ENCODE data around the gene XIRP1.
"Not testable (repeated sequence)": the region's sequence is repeated elsewhere in the genome, so short reads cannot be mapped to it uniquely, and the experiment has no call there.

Gene XIRP1

DNA sequence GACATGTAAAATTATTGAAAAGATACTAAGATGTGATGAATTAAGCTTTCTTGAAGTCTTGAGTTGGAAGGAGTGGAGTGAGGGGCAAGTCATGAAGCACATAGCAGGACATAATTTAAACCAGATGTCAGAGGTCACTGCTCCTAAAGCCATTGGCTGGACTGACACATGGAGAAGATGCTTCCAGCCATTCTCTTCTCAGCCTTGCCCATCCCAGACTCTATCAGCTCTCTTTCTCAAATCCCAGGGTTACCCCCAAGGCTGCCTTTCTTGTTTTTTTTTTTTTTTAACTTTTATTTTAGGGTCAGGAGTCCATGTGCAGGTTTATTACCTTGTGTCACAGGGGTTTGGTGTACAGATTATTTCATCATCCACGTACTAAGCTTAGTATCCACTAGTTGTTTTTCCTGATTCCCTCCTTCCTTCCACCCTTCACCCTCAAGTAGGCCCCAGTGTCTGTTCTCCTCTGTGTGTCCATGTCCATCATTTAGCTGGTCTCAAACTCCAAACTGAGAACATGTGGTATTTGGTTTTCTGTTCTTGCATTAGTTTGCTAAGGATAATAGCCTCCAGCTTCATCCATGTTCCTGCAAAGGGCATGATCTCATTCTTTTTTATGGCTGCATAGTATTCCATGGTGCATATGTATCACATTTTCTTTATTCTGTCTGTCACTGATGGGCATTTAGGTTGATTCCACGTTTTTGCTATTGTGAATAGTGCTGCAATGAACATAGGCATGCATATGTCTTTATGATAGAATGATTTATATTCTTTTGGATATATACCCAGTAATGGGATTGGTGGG, 18.9 kb downstream of the XIRP1 start:
- DNase-seq (ENCODE audit: insufficient read length, low spot score) (no peak), FAIRE-seq (no peak)
- TF ChIP-seq SPI1 (IDR thresholded peaks at IDR 0.05; ENCODE audit: low read depth, low read length) = no peak
- no peak for TF ChIP-seq PAX5 (IDR thresholded peaks at IDR 0.05; ENCODE audit: insufficient read depth, low read length, severe bottlenecking)
- TF ChIP-seq TAF1 (IDR thresholded peaks at IDR 0.05; ENCODE audit: low read depth, low read length) = no peak
- TF ChIP-seq POU2F2 (IDR thresholded peaks at IDR 0.05; ENCODE audit: low read depth, low read length) = no peak
- no peak for TF ChIP-seq POLR2AphosphoS5 (IDR thresholded peaks at IDR 0.05; ENCODE audit: low read depth, low read length)
- TF ChIP-seq POLR2A (IDR thresholded peaks at IDR 0.05; ENCODE audit: low read depth, low read length) = no peak

DNA sequence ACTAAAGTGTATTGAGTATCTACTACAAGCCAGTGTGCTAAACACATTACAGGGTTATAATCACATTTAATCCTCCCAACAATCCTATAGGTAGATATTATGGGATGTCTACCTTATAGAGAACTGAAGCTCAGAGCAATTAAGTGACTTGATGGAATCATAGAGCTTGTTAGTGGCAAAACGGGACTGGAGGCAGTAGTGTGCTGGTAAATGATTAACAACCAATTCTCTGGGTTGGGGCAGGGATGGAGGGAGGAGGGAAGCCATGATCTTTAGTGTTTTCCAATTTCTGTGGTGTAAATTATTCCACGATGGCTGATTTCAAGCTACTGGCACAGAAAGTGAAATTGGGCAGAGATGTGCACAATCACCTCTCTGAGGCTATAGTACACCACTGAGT, 20.5 kb downstream of the XIRP1 start:
- TF ChIP-seq POLR2AphosphoS5 (IDR thresholded peaks at IDR 0.05; ENCODE audit: low read depth, low read length) (no peak), SPI1 (IDR thresholded peaks at IDR 0.05; ENCODE audit: low read depth, low read length) (no peak), POLR2A (IDR thresholded peaks at IDR 0.05; ENCODE audit: low read depth, low read length) (no peak), TAF1 (IDR thresholded peaks at IDR 0.05; ENCODE audit: low read depth, low read length) (no peak), POU2F2 (IDR thresholded peaks at IDR 0.05; ENCODE audit: low read depth, low read length) (no peak), PAX5 (IDR thresholded peaks at IDR 0.05; ENCODE audit: insufficient read depth, low read length, severe bottlenecking) (no peak)
- no peak for DNase-seq (ENCODE audit: insufficient read length, low spot score)
- FAIRE-seq = no peak

DNA sequence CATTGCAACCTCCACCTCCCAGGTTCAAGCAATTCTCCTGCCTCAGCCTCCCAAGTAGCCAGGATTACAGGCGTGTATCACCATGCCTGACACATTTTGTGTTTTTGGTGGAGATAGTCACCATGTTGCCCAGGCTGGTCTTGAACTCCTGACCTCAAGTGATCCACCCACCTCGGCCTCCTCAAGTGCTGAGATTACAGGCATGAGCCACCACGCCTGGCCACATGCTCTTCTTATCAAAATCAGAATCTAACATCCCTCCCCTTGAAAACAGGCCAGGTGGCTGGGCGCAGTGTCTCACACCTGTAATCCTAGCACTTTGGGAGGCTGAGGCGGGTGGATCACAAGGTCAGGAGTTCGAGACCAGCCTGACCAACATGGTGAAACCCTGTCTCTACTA, 21.5 kb downstream of the XIRP1 start:
- DNase-seq (ENCODE audit: insufficient read length, low spot score); FAIRE-seq: not testable (repeated sequence)

DNA sequence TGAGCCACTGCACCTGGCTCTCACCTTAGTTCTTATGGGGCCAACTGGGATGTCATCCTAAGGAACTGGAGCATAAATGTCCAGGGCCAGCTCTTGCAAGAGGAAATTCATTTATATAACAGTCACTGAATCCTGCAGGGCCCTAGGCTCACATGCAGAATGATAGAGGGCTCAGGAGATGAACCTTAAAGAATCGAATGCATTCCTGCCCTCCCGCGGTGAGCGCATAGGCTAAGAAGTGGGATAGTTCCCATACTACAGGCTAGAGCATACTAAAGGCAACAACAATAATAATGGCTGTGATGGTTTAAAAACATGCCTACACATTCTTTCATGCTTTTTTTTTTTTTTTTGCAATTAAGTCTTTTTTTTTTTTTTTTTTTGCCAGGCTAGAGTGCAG, 21.9 kb downstream of the XIRP1 start:
- DNase-seq (ENCODE audit: insufficient read length, low spot score) (no peak), FAIRE-seq (no peak)
- no peak for TF ChIP-seq POU2F2 (IDR thresholded peaks at IDR 0.05; ENCODE audit: low read depth, low read length)
- no peak for TF ChIP-seq POLR2A (IDR thresholded peaks at IDR 0.05; ENCODE audit: low read depth, low read length)
- no peak for TF ChIP-seq TAF1 (IDR thresholded peaks at IDR 0.05; ENCODE audit: low read depth, low read length)
- no peak for TF ChIP-seq POLR2AphosphoS5 (IDR thresholded peaks at IDR 0.05; ENCODE audit: low read depth, low read length)
- no peak for TF ChIP-seq SPI1 (IDR thresholded peaks at IDR 0.05; ENCODE audit: low read depth, low read length)
- no peak for TF ChIP-seq PAX5 (IDR thresholded peaks at IDR 0.05; ENCODE audit: insufficient read depth, low read length, severe bottlenecking)

DNA sequence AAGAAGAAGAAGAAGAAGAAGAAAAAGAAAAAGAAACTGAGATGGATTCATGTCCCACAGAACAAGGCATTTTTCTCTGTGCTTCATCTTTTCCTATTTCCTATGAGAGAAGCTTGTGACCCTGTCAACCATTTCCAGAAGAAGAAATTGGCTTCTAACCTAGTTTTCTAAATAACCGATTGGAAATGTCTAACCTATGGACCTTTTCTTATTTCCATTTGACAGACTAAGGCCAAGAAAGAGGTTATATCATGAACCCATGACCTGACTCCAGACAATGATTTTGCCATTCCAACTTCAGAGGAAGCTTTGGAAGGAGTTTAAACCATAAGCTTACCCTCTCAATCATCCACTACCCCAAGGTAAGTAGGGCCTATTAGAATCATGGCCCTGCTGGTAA, 22.7 kb downstream of the XIRP1 start:
- FAIRE-seq (no peak), DNase-seq (ENCODE audit: insufficient read length, low spot score) (no peak)
- no peak for TF ChIP-seq PAX5 (IDR thresholded peaks at IDR 0.05; ENCODE audit: insufficient read depth, low read length, severe bottlenecking)
- TF ChIP-seq POLR2A (IDR thresholded peaks at IDR 0.05; ENCODE audit: low read depth, low read length) = no peak
- TF ChIP-seq TAF1 (IDR thresholded peaks at IDR 0.05; ENCODE audit: low read depth, low read length) = no peak
- TF ChIP-seq SPI1 (IDR thresholded peaks at IDR 0.05; ENCODE audit: low read depth, low read length) = no peak
- no peak for TF ChIP-seq POU2F2 (IDR thresholded peaks at IDR 0.05; ENCODE audit: low read depth, low read length)
- no peak for TF ChIP-seq POLR2AphosphoS5 (IDR thresholded peaks at IDR 0.05; ENCODE audit: low read depth, low read length)

DNA sequence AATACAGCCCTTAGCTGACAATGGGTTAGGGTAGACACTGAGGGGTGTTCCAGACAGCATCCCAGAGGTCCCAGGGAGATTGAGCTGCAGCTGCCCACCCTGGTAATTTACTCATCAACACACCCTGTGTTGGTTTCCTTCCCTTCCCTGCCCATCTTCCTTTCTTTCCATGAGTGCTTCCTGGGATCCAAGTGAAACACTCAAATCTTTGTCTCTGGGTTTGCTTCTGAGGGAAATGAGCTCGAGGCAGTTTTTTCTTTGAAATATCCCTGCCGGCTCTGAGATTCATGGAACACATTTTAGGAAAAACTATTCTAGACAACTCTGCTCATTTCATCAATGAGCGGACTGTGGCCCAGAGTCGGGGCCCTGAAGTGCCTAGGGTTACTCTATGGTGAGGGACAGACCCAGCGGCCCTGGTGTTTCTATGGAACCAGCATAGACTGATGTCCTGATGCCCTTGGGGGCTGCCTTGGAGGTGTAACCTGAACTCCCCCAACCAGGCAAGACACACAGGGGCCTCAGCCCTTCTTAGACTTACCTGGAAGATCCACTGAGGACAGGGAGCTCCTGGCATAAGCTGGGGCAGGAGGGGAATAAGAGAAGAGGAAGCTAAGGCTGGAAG, 24.1 kb downstream of the XIRP1 start:
- DNase-seq (ENCODE audit: insufficient read length, low spot score) (no peak), FAIRE-seq (no peak)
- TF ChIP-seq POLR2AphosphoS5 (IDR thresholded peaks at IDR 0.05; ENCODE audit: low read depth, low read length) = no peak
- TF ChIP-seq TAF1 (IDR thresholded peaks at IDR 0.05; ENCODE audit: low read depth, low read length) = no peak
- no peak for TF ChIP-seq POU2F2 (IDR thresholded peaks at IDR 0.05; ENCODE audit: low read depth, low read length)
- no peak for TF ChIP-seq POLR2A (IDR thresholded peaks at IDR 0.05; ENCODE audit: low read depth, low read length)
- no peak for TF ChIP-seq PAX5 (IDR thresholded peaks at IDR 0.05; ENCODE audit: insufficient read depth, low read length, severe bottlenecking)
- TF ChIP-seq SPI1 (IDR thresholded peaks at IDR 0.05; ENCODE audit: low read depth, low read length) = no peak

DNA sequence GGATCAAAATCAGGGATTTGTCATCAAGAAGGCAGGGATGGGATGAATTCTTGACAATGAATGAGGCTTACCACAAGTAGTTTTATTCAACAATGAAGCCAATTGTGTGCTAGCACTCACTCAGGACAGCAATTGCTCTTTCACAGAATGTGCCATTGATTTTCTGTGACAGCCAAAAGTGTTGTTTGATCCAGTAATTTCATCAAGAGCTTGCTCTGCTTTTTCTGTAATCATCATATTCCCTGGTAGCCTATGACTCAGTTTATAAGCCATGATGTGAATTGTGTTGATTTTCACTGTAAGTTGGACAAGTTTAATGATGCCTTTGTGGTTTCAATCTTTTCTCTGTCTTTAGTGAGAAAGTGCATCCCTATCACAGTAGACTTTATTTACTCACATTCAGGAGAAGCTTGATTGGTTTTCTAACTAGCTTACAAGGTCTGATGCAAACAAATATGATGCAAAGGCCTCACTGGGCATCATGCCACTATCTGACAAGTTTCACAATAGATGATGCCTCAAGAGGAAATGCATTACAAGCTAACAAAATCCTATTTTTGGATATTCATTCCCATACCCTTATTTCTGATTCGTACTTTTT, 25.4 kb downstream of the XIRP1 start:
- TF ChIP-seq TAF1 (IDR thresholded peaks at IDR 0.05; ENCODE audit: low read depth, low read length) = no peak
- DNase-seq (ENCODE audit: insufficient read length, low spot score) (no peak), FAIRE-seq (no peak)

DNA sequence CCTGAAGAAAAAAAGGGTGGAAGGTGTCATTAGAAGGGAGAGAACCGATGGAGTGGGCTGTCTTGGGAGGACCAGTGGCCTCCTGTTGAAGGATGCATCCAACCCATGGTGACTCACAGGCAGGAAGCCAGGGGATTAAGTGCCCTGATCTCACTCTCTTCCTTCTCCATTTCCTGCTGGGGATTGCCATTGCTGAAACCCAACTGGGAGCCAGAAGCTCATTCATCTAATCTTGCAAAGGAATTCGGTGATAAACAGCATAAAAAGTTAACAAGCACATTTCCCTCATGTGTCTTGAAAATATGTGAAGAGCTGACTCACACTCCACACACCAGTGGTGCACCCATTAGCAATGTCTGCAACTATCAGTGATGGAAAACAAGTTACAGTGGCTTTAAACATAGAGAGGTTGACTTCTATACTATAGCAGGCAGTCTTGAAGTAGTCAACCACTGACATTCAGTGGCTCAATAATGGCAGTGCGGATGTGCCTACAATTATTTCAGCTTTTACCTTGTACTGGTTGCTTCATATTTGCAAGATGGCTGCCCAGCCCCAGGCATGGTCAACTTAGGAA, 26.2 kb downstream of the XIRP1 start:
- no peak for FAIRE-seq
- TF ChIP-seq TAF1 (IDR thresholded peaks at IDR 0.05; ENCODE audit: low read depth, low read length) (no peak), POU2F2 (IDR thresholded peaks at IDR 0.05; ENCODE audit: low read depth, low read length) (no peak), SPI1 (IDR thresholded peaks at IDR 0.05; ENCODE audit: low read depth, low read length) (no peak), PAX5 (IDR thresholded peaks at IDR 0.05; ENCODE audit: insufficient read depth, low read length, severe bottlenecking) (no peak), POLR2A (IDR thresholded peaks at IDR 0.05; ENCODE audit: low read depth, low read length) (no peak), POLR2AphosphoS5 (IDR thresholded peaks at IDR 0.05; ENCODE audit: low read depth, low read length) (no peak)
- no peak for DNase-seq (ENCODE audit: insufficient read length, low spot score)

DNA sequence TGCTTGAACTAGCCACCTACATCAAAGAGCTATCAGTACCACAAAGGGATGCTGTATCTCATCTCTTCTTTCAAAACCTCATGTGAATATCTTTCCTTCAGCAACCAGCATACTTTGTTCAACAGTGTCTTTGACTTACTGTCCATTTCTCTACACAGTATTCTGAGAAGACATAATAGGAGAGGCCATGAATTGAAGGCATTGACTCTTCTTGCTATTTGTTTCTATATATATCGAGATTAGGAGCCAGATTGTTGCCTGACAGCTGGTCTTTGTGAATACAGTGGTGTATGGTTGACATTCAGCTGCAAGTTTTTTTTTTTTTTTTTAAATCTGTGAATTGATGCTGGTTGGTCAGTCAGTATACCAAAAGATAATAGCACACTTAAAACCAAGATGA, 26.9 kb downstream of the XIRP1 start:
- DNase-seq (ENCODE audit: insufficient read length, low spot score) (no peak), FAIRE-seq (no peak)
- no peak for TF ChIP-seq POLR2AphosphoS5 (IDR thresholded peaks at IDR 0.05; ENCODE audit: low read depth, low read length)
- no peak for TF ChIP-seq TAF1 (IDR thresholded peaks at IDR 0.05; ENCODE audit: low read depth, low read length)
- TF ChIP-seq PAX5 (IDR thresholded peaks at IDR 0.05; ENCODE audit: insufficient read depth, low read length, severe bottlenecking) = no peak
- TF ChIP-seq POU2F2 (IDR thresholded peaks at IDR 0.05; ENCODE audit: low read depth, low read length) = no peak
- TF ChIP-seq SPI1 (IDR thresholded peaks at IDR 0.05; ENCODE audit: low read depth, low read length) = no peak
- TF ChIP-seq POLR2A (IDR thresholded peaks at IDR 0.05; ENCODE audit: low read depth, low read length) = no peak

Measured in GM12891 (cell line).